ENCODE data around the gene BST2.

BST2 gene

GRCh38 chr19:17419154-17419620 lies 13.8 kb upstream of the BST2 start:
- DNase-seq = no peak

- DNase-seq = no peak
Observed at GRCh38 chr19:17418710-17419109, 13.3 kb upstream of the BST2 start.

GRCh38 chr19:17415121-17415520 lies 9.7 kb upstream of the BST2 start:
- no peak for DNase-seq

GRCh38 chr19:17414097-17414496 lies 8.7 kb upstream of the BST2 start:
- DNase-seq = no peak

- DNase-seq = no peak
Observed at GRCh38 chr19:17411801-17412200, 6.4 kb upstream of the BST2 start.

- DNase-seq = no peak
Observed at GRCh38 chr19:17409990-17410389, 4.6 kb upstream of the BST2 start.

GRCh38 chr19:17406887-17407196 lies 1.4 kb upstream of the BST2 start:
- DNase-seq = no peak

- DNase-seq = no peak
Observed at GRCh38 chr19:17406046-17406886, 836 bp upstream of the BST2 start.

- DNase-seq = no peak
Observed at GRCh38 chr19:17404621-17405249, 695 bp downstream of the BST2 start.

- DNase-seq = no peak
Observed at GRCh38 chr19:17404015-17404414, 1.4 kb downstream of the BST2 start.

GRCh38 chr19:17402982-17403855 lies 2.2 kb downstream of the BST2 start:
- no peak for DNase-seq

GRCh38 chr19:17401628-17402027 lies 3.8 kb downstream of the BST2 start:
- DNase-seq = no peak

- DNase-seq = no peak
Observed at GRCh38 chr19:17398902-17399527, 6.4 kb downstream of the BST2 start.

- DNase-seq = no peak
Observed at GRCh38 chr19:17394891-17395415, 10.5 kb downstream of the BST2 start.

GRCh38 chr19:17393914-17394313 lies 11.5 kb downstream of the BST2 start, which contains the start of gene CCDC194:
TSS of gene CCDC194 (minus strand) at chr19:17394196. CDS start at chr19:17394158, 38 bp downstream.
- no peak for DNase-seq

GRCh38 chr19:17393002-17393401 lies 12.4 kb downstream of the BST2 start:
- DNase-seq = no peak

- DNase-seq = no peak
Observed at GRCh38 chr19:17391371-17392151, 13.9 kb downstream of the BST2 start.

GRCh38 chr19:17390665-17391370 lies 14.6 kb downstream of the BST2 start:
- DNase-seq = peak; percentile 41

GRCh38 chr19:17389957-17390664 lies 15.3 kb downstream of the BST2 start:
- no peak for DNase-seq

GRCh38 chr19:17389288-17389687 lies 16.1 kb downstream of the BST2 start:
- no peak for DNase-seq

Measured in NCI-H1417 treated with DMSO at 0.1 percent for 48 hours (cell line).